NCI-H69 (cell line): ENCODE measurements around the gene SH3BGRL.
"Not testable (repeated sequence)": the region's sequence is repeated elsewhere in the genome, so short reads cannot be mapped to it uniquely, and the experiment has no call there.

Experiments used
- DNase-seq: peaks from one replicate; lab custom pipeline; 2025; lab: John Stamatoyannopoulos, UW

SH3BGRL gene

DNA sequence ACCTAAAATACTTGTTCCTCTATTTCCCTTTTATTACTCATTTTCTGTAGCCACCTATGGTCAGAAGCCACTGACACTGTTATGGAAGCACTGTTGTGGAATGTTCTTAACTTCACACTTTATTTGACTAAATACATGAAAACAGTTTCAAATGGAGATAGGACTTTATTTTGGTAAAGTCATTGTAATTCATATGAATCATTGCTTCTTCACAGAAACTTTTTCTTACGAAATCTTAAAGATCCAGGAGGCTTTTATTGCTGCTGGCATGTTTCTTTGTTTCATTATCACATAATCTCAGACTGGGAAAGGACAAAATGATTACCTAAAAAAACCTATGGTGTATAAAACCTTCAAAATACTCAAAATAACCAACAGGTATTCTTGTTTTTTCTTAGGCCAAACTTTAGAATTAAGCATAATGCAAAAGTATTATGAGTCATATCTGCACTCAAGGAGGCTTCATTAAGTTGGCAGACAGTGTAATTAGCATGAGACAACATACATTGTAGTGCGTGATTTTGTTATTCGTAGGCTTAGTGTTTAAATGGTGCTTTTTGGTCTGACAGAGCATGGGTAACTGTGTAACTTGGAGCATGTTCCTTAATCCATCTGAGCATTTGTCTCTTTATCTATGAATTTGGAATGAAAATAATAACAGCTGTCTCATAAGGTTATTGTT, 58.0 kb downstream of the SH3BGRL start:
- no peak for DNase-seq

DNA sequence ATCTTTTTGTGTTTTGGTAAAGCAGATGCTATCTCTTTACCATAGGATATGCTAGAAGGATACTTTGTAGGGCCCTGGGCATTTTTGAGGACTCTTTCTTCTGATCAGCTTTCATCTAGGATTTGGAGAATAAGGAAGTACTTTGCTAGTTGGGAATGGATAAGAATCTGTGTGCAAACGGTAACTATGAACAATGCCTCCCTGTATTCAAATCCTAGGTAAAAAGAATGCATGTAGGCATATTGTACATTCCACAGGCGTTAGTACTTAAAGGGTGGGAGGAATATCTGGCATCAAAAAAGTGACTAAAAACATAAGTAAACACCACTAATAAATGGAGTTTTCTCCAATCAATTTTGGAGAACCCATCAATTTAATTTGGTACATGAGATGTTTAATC, 59.7 kb downstream of the SH3BGRL start:
- no peak for DNase-seq

DNA sequence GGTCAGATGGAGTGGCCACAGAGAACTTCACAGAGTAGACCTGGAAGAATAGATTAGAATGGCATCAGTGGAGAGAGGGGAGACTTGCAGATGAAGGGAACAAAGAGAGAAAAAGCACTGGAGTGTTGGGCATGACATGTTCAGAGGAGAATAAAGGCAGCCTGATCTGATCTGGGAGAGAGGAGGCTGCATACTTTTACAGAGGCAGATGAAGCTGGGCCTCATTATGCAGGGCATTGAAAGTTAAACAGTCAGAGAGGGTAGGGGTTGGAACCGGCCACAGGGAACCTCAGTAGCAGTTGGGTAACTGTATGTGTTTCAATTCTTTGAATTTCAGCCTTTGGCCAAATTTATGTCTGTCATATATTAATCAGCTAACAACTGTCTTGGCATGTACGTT, 61.2 kb downstream of the SH3BGRL start:
- no peak for DNase-seq

DNA sequence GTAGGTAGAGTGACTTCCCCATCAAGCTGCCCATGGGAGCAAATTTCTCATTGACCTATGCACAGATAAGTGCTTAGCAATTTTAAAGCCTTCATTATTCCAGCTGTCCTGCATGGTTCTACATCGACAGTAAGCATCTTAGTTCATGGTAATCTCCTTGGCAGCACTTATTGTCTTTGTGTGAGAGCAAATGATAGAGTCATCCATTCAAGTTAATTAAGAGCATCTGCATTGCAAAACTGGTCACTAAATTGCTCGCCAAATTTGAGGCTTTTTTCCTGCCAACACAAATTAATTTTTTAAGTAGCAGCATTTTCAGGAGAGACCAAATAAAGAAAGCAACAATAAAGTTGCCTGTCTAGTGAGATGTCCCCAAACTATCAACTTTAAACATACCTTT, 76.7 kb downstream of the SH3BGRL start:
- DNase-seq = no peak

DNA sequence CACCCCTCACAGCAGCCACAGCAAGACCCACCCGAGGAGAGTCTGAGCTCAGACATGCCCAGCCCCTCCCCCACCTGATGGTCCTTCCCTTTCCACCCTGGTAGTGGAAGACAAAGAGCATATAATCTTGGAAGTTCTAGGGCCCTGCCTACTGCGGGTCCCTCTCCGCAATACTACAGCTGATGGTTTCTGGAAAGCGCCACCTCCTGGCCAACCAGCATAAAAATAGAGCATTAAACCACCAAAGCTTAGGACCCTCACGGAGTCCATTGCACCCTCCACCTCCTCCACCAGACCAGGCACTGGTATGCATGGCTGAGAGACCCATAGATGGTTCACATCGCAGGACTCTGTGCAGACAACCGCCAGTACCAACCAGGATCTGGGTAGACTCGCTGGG, 78.2 kb downstream of the SH3BGRL start:
- DNase-seq = no peak

DNA sequence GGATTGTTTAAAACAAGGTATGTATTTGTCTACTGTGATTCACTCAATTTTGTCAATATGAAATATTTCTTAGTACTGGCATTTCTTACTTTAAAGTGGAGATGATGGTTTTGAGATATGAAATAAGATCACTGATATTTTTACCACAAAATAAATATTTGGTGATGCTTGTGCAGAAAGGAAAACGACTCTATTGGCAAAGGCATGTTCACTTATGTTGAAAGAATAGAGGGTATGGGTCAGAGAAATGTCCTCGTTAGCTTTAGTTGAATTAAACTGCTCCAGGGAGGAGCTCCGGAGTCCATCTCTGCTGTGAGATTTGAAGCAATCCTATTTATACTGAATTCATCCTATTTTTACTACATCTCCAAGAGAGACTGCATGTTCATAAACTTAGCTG, 84.2 kb downstream of the SH3BGRL start:
- DNase-seq = no peak

DNA sequence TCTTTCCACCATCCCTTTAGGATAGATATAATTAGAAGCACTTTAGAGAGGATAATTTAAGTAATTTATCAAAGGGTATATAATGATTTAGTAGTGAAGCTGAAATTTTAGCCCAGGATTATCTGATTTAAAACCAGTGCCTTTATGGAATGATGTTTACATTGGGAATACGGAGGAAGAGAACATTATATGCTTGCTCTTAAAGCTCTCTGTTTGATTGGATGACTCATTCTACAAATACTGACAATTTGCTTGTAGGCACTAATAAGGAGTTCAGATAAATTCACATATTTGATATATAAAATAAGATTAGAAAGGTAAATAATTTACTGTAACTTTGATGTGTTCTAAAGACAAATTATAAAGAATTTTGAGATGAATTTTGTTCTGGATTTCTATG, 84.7 kb downstream of the SH3BGRL start:
- DNase-seq = no peak

DNA sequence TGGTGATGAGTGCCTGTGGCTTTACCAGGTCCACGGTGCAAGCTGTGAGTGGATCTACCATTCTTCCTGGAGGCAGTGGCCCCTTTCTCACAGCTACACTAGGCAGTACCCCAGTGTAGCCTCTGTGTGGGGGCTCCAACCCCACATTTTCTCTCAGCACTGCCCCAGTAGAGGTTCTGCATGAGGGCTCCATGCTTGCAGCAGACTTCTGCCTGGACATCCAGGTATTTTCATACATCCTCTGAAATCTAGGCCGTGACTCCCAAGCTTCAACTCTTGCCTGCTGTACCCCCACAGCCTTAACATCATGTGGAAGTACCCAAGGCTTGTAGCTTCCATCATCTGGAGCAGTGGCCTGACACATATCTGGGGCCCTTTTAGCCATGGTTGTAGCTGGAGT, 90.1 kb downstream of the SH3BGRL start:
- no peak for DNase-seq

DNA sequence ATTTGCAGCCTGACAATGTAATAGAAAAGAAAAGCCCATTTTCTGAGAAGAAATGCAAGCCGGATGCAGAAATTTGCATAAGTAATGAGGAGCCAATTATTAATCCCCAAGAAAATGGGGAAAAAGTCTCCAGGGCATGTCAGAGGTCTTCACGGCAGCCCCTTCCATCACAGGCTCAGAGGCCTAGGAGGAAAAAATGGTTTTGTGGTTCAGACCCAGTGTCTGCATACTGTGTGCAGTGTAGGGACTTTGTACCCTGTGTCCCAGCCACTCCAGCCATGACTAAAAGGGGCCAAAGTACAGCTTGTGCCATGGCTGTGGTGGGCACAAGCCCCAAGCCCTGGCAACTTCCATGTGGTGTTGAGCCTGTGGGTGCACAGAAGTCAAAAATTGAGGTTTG, 92.2 kb downstream of the SH3BGRL start:
- DNase-seq = no peak

DNA sequence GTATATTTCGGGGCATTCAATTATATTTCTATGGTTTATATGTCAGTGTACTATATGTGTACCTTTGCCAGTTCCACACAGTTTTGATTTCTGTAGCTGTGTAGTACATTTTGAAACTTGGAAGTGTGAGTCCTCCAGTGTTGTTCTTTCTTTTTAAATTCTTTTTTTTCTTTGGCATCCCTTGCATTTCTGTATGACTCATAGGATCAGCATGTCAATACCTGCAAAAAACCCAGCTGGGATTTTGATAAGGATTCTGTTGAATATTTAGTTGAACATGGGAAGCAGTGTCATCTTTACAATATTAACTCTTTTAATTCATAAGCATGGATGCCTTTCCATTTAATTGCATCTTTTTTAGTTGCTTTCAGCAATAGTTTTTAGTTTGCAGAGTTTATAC, 100.0 kb downstream of the SH3BGRL start:
- DNase-seq = no peak

DNA sequence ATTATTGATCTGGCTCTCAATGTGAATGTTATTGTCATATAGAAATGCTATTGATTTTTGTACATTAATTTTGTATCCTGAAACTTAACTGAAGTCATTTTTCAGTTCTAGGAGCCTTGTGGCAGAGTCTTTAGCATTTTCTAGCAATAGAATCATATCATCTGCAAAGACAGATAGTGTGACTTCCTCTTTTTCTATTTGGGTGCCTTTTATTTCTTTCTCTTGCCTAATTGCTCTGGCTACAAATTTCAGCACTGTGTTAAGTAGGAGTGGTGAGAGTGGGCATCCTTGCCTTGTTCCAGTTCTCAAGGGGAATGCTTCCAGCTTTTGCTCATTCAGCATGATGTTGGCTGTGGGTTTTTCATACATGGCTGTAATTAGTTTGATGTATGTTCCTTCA, 102.7 kb downstream of the SH3BGRL start:
- DNase-seq = no peak

DNA sequence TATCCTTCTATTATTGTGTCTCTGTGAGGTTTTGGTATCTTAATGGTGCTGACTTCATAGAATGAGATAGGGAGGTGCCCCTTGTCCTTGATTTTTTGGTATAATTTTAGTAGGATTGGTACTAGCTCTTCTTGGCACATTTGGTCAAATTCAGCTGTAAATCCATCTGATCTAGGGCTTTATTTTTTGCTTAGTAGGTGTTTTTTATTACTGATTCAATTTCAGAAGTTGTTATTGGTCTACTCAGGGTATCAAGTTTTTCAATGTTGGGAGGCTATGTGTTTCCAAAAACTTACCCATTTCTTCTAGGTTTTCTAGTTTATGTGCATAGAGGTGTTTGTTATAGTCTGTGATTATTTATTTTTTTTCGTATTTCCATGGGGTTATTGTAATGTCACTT, 103.3 kb downstream of the SH3BGRL start:
- DNase-seq = no peak

DNA sequence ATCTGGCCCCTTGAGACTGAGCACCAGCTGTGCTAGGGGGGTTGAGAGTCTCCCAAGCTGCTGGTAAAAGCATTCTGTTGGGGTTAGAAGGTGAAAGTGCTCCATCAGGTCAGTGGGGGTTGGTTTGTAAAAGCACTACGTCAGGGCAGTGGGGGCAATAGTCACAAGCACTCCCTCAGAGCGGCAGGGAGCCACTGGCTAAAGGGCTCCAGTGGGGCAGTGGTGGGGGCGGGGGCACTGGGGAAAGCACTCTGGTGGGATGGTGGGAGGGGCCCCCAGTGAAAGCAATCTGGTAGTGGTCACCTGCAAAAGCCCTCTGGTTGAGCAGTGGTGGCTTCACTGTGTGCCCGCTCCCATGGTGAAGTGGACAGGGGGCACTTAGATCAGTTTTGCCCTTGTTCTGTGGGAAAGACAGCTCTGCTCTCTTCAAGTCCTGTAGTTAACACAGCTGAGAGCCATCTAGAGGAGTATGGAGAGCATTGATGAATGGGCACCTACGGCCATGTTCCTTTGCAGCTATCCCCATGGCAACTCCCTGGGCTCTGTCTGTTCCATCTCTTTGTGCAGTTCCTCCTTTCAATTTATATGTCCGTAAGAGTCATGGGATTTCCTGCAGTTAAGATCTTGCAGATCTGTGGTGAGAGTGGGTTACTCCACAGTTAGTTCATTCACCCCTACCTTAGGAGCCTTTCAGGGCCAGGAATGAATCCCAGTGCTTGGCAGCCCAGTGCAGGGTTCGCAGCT, 106.4 kb downstream of the SH3BGRL start:
- DNase-seq = no peak

DNA sequence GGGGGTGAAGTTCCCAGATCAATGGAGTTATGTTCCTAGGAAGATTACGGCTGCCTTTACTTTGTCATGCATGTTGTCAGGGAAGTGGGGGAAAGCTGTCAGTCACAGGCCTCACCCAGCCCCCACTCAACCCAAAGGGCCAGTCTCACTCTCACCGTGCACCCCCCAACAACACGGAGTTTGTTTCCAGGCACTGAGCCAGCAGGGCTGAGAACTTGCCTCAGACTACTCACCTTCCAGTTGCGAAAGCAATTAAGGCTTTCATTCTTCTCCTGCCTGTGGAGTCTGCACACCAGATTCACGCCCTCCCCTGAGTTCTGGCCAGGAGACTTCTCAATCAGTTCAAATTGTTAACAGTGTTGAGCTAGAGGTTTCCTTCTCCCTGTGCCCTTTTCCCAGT, 114.3 kb downstream of the SH3BGRL start:
- DNase-seq = no peak

DNA sequence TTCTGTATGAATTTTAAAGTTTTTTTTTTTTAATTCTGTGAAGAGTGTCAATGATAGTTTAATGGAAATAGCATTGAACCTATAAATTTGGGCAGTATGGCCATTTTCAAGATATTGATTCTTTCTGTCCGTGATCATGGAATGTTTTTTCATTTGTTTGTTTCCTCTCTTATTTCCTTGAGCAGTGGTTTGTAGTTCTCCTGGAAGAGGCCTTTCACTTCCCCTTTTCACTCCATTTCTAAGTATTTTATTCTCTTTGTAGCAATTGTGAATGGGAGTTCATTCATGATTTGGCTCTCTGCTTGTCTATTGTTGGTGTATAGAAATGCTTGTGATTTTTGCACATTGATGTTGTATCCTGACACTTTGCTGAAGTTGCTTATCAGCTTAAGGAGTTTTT, 129.8 kb downstream of the SH3BGRL start:
- not testable (repeated sequence) for DNase-seq

DNA sequence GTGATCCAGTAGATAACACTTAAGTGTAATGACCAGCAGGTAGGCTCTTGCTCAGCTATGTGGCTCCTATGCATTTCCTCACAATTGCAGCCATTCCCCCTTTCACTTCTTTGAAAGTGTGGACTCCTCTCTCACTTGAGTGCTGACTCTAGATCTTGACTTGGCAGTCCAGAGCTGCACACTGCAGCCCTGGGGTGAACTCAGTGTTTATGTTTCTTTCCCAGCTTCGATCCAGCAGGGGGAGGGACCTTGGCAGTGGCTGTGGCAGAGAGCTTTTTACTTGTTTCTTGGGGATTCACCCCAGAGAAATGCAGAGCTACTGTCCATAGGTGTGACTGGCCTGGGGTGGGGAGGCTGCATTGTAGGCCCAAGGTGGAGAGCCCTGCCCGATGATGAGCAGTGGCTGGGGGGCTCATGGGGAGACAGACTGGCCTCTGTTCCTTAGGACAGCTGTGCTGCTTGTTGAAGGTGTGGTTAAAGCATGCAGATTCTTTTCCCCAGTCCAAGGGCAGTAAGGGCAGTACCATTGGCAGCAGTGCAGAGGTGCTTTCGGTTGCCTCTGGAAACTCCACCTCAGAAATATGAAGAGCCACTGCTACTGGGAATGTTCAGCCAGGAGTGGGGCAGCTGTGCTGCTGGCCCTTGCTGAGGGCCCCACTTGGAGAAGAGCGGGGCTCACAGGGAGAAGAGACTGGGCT, 134.7 kb downstream of the SH3BGRL start:
- DNase-seq = no peak

DNA sequence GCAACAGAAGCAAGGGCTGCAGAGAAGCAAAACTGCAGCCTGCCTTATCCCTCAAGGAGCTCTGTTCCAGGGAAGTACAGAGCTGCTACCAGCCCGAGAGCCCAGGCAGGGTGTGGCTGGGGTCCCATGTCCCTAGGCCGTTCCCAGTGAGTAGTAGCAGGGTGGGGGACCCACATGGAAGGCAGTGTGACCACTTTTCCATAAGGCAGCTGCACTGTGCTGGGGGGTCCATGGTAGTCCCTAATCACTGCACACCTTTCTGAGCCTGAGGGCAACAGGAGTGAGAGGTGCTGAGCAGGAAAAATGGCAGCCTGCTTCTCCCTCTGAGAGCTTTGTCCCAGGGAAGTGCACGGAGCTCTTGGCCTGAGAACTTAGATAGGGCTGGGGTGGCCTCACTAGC, 135.9 kb downstream of the SH3BGRL start:
- DNase-seq = no peak

DNA sequence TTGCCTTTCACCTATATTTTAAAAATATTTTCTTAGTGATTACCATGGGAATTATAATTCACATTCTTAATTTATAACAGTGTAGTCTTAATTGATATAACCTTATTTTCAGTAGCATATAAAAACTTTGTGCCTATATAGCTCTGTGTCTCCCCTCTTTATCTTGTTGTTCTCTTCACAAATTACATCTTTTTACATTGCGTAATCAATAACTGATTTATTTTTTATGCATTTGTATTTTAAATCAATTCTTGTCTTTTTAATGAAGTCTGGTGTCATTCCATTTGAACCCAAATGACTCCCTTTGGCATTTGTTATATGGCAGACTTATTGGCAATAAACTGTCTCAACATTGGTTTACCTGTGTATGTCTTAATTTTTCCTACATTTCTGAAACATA, 137.0 kb downstream of the SH3BGRL start:
- no peak for DNase-seq

DNA sequence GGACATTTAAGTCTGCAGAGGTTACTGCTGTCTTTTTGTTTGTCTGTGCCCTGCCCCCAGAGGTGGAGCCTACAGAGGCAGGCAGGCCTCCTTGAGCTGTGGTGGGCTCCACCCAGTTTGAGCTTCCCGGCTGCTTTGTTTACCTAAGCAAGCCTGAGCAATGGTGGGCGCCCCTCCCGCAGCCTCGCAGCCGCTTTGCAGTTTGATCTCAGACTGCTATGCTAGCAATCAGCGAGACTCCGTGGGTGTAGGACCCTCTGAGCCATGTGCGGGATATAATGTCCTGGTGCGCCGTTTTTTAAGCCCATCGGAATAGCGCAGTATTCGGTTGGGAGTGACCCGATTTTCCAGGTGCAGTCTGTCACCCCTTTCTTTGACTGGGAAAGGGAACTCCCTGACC, 143.4 kb downstream of the SH3BGRL start:
- DNase-seq = not testable (repeated sequence)
